NB4 (cell line): ENCODE results near the gene PLAAT2.

ENCODE experiments used
- DNase-seq: peaks from one replicate; pipeline ENCODE4 v3.0.0; 2010; ENCODE audit warnings: low read depth
- H3K4me3 ChIP-seq: one replicate; pipeline ENCODE4 v1.5.1; 2011; ENCODE audit warnings: mild to moderate bottlenecking, low read depth, low read length, moderate library complexity
- CTCF ChIP-seq: IDR thresholded peaks from one replicate; pipeline ENCODE4 v1.5.1; 2012; ENCODE audit warnings: low read depth, low read length
- MAX ChIP-seq: IDR thresholded peaks from 2 replicates; pipeline ENCODE4 v1.6.1; 2011; ENCODE audit warnings: low read depth, low read length
- MYC ChIP-seq: IDR thresholded peaks from 2 replicates; pipeline ENCODE4 v1.6.1; 2011; ENCODE audit warnings: low read depth, low read length
- POLR2A ChIP-seq: IDR thresholded peaks from 2 replicates; pipeline ENCODE4 v1.6.1; 2011; ENCODE audit warnings: mild to moderate bottlenecking; ENCODE audit not compliant: insufficient read length; ENCODE audit errors: extremely low read depth

The PLAAT2 gene

GRCh38 chr11:63564784-63565350 lies 1.7 kb upstream of the PLAAT2 start:
- H3K4me3 ChIP-seq = no peak overlapping the region
- no peak for DNase-seq
- TF ChIP-seq MYC = no peak
- no peak for TF ChIP-seq MAX
- TF ChIP-seq POLR2A = no peak
- no peak for TF ChIP-seq CTCF

GRCh38 chr11:63564056-63564774 lies 1.0 kb upstream of the PLAAT2 start:
- H3K4me3 ChIP-seq = no peak overlapping the region
- DNase-seq = no peak
- TF ChIP-seq MAX (no peak), CTCF (no peak), MYC (no peak), POLR2A (no peak)

- no peak for DNase-seq
- no peak overlapping the region for H3K4me3 ChIP-seq
- TF ChIP-seq MAX = no peak
- no peak for TF ChIP-seq POLR2A
- TF ChIP-seq CTCF = no peak
- TF ChIP-seq MYC = no peak
Measured at GRCh38 chr11:63560506-63561180, 2.5 kb downstream of the PLAAT2 start.

GRCh38 chr11:63558459-63559157 lies 4.6 kb downstream of the PLAAT2 start:
- DNase-seq = no peak
- TF ChIP-seq POLR2A (no peak), MYC (no peak), MAX (no peak), CTCF (no peak)
- H3K4me3 ChIP-seq = no peak overlapping the region

- DNase-seq = no peak
- no peak overlapping the region for H3K4me3 ChIP-seq
- TF ChIP-seq CTCF (no peak), MYC (no peak), MAX (no peak), POLR2A (no peak)
Measured at GRCh38 chr11:63557570-63557969, 5.6 kb downstream of the PLAAT2 start.
